Measurements from ENCODE around the gene SLC24A3.
"Not testable (repeated sequence)": the region's sequence is repeated elsewhere in the genome, so short reads cannot be mapped to it uniquely, and the experiment has no call there.

DNA sequence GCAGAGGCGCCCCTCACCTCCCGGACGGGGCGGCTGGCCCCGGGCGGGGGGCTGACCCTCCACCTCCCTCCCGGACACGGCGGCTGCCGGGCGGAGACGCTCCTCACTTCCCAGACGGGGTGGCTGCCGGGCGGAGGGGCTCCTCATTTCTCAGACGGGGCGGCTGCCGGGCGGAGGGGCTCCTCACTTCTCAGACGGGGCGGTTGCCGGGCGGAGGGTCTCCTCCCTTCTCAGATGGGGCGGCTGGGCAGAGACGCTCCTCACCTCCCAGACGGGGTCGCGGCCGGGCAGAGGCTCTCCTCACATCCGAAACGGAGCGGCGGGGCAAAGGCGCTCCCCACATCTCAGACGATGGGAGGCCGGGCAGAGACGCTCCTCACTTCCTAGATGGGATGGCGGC is 466.1 kb downstream of the SLC24A3 start:
- not testable (repeated sequence) for TF ChIP-seq ARNT (IDR thresholded peaks at IDR 0.05); BHLHE40 (IDR thresholded peaks at IDR 0.05; ENCODE audit: borderline replicate concordance); TARDBP (IDR thresholded peaks at IDR 0.05); SP1 (IDR thresholded peaks at IDR 0.05); NFRKB (IDR thresholded peaks at IDR 0.05); SUZ12 (IDR thresholded peaks at IDR 0.05); L3MBTL2 (conservative IDR thresholded peaks at IDR 0.05); FOXK2 (IDR thresholded peaks at IDR 0.05); ELF4 (IDR thresholded peaks at IDR 0.05); FOXM1 (IDR thresholded peaks at IDR 0.05; ENCODE audit: borderline replicate concordance); FOXA1 (IDR thresholded peaks at IDR 0.05)
- TF ChIP-seq, protein P1, sequence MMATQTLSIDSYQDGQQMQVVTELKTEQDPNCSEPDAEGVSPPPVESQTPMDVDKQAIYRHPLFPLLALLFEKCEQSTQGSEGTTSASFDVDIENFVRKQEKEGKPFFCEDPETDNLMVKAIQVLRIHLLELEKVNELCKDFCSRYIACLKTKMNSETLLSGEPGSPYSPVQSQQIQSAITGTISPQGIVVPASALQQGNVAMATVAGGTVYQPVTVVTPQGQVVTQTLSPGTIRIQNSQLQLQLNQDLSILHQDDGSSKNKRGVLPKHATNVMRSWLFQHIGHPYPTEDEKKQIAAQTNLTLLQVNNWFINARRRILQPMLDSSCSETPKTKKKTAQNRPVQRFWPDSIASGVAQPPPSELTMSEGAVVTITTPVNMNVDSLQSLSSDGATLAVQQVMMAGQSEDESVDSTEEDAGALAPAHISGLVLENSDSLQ (IDR thresholded peaks at IDR 0.05): not testable (repeated sequence)
